Endothelial cell of umbilical vein (primary cell): ENCODE data around the gene SYNGAP1. TPM values are rescaled to one million over a fixed set of nuclear protein-coding genes. Genes with fewer than 3 reads are reported as not detected.

Source experiments
- BruUV-seq: library from RNA; stranded (reverse); fragments of 400-500 nt; replicated peaks from 2 replicates; lab custom pipeline; 2021; lab: Mats Ljungman, UMichigan
- CTCF ChIA-PET: fragments of 300-600, 350-600 bp; sonication (Branson Sonifier 250); formaldehyde crosslinking; loops from one replicate; lab custom pipeline; 2021; ENCODE audit warnings: antibody characterized with exemption, inconsistent platforms; lab: Charles Lee
- POLR2A ChIA-PET: fragments of 300-600, 350-600 bp; sonication (Branson Sonifier 250); formaldehyde crosslinking; loops from one replicate; lab custom pipeline; 2021; ENCODE audit warnings: antibody characterized with exemption, inconsistent platforms; lab: Charles Lee
- DNase-seq: peaks from one replicate; pipeline ENCODE4 v3.0.0-alpha.2; 2011; ENCODE audit warnings: low read depth, low spot score
- FAIRE-seq: peaks from 2 replicates; lab custom pipeline; 2011; peaks lifted over from hg19 to GRCh38; lab: Jason Lieb, UNC
- H2AFZ ChIP-seq: 2 replicates; pipeline ENCODE4 v1.6.0; 2012; ENCODE audit warnings: low read depth, low read length, control low read depth, inconsistent platforms
- H3K27ac ChIP-seq: 2 replicates; pipeline ENCODE4 v1.5.1; 2011; ENCODE audit warnings: low read depth, mild to moderate bottlenecking, control low read depth, low read length, moderate library complexity; ENCODE audit not compliant: insufficient read depth
- H3K27me3 ChIP-seq, 2 experiments: 2 replicates each; pipeline versions ENCODE4 v1.6.0 to v1.6.1; 2011; ENCODE audit warnings: low read length in 2 of 2, mixed read lengths in 1 of 2; ENCODE audit not compliant: control insufficient read depth in 2 of 2, insufficient read depth in 2 of 2
- H3K36me3 ChIP-seq, 2 experiments: 2 replicates in 1 of 2; 3 replicates in 1 of 2; pipeline ENCODE4 v1.5.1; 2011; ENCODE audit warnings: low read length in 2 of 2, mild to moderate bottlenecking in 1 of 2, moderate library complexity in 1 of 2; ENCODE audit not compliant: control insufficient read depth in 2 of 2, insufficient read depth in 2 of 2; ENCODE audit errors: extremely low read depth in 1 of 2
- H3K4me1 ChIP-seq: 3 replicates; pipeline ENCODE4 v1.5.1; 2011; ENCODE audit warnings: mild to moderate bottlenecking, low read length; ENCODE audit not compliant: control insufficient read depth, insufficient read depth; ENCODE audit errors: extremely low read depth
- H3K4me2 ChIP-seq: 2 replicates; pipeline ENCODE4 v1.6.1; 2011; ENCODE audit warnings: low read length, control low read depth, mixed read lengths; ENCODE audit not compliant: insufficient read depth
- H3K4me3 ChIP-seq, 3 experiments: fragments of 200-600 bp in 1 of 3; sonication (generic), shearing (Covaris generic) in 1 of 3; replicated peaks in 1 of 3; 2 replicates each; pipeline ENCODE4 v1.5.1; 2011 to 2016; ENCODE audit warnings: control low read depth in 3 of 3, low read length in 3 of 3, mild to moderate bottlenecking in 2 of 3, inconsistent platforms in 1 of 3, low read depth in 1 of 3, moderate library complexity in 1 of 3; ENCODE audit not compliant: insufficient read depth in 1 of 3
- H3K79me2 ChIP-seq: 2 replicates; pipeline ENCODE4 v1.6.0; 2012; ENCODE audit warnings: low read length, inconsistent platforms; ENCODE audit not compliant: control insufficient read depth, insufficient read depth
- H3K9ac ChIP-seq: replicated peaks from 2 replicates; pipeline ENCODE3; 2011; ENCODE audit warnings: low read length, control low read depth; ENCODE audit not compliant: insufficient read depth; ENCODE audit errors: extremely low read depth
- H3K9me1 ChIP-seq: replicated peaks from 3 replicates; pipeline ENCODE4 v1.6.0; 2011; ENCODE audit warnings: mild to moderate bottlenecking, low read length; ENCODE audit not compliant: control insufficient read depth, insufficient read depth; ENCODE audit errors: extremely low read depth
- H3K9me3 ChIP-seq: replicated peaks from 2 replicates; pipeline ENCODE4 v1.5.1; 2012; ENCODE audit warnings: low read length, inconsistent platforms; ENCODE audit not compliant: control insufficient read depth, insufficient read depth
- H4K20me1 ChIP-seq: replicated peaks from 2 replicates; pipeline ENCODE3; 2011; ENCODE audit warnings: mild to moderate bottlenecking, low read length; ENCODE audit not compliant: control insufficient read depth, insufficient read depth; ENCODE audit errors: extremely low read depth
- EZH2 ChIP-seq: IDR thresholded peaks from 2 replicates; pipeline ENCODE4 v1.6.1; 2012; ENCODE audit warnings: borderline replicate concordance, low read depth, mild to moderate bottlenecking, moderate library complexity, low read length, inconsistent platforms; ENCODE audit not compliant: severe bottlenecking
- FOS ChIP-seq: IDR thresholded peaks from 2 replicates; pipeline ENCODE4 v1.6.1; 2011; ENCODE audit warnings: mild to moderate bottlenecking, low read length, moderate library complexity, borderline replicate concordance; ENCODE audit not compliant: insufficient read depth
- GATA2 ChIP-seq: IDR thresholded peaks from 2 replicates; pipeline ENCODE4 v1.7.0; 2011; ENCODE audit warnings: low read depth, mild to moderate bottlenecking, moderate library complexity, mixed read lengths, low read length; ENCODE audit not compliant: insufficient read length, insufficient read depth
- JUN ChIP-seq: IDR thresholded peaks from 2 replicates; pipeline ENCODE4 v1.6.1; 2011; ENCODE audit warnings: borderline replicate concordance, low read depth; ENCODE audit not compliant: insufficient read length, insufficient read depth
- MAX ChIP-seq: IDR thresholded peaks from 2 replicates; pipeline ENCODE4 v1.6.1; 2011; ENCODE audit not compliant: insufficient read depth, insufficient read length
- MYC ChIP-seq: IDR thresholded peaks from one replicate; pipeline ENCODE4 v1.6.1; 2011; ENCODE audit warnings: mild to moderate bottlenecking, low read depth, low read length
- POLR2A ChIP-seq: IDR thresholded peaks from 2 replicates; pipeline ENCODE4 v1.6.1; 2012; ENCODE audit warnings: low read depth, mild to moderate bottlenecking, control low read depth, low read length
- POLR2AphosphoS5 ChIP-seq: IDR thresholded peaks from 2 replicates; pipeline ENCODE4 v1.6.1; 2012; ENCODE audit warnings: low read depth, mild to moderate bottlenecking, control low read depth, low read length, moderate library complexity; ENCODE audit not compliant: insufficient read depth
- dilution Hi-C: fragments of 300-500 bp; cut with MboI; formaldehyde crosslinking; loops from one replicate; pipeline ENCODE4 v1.15.0; 2019; ENCODE audit warnings: low sequenced_read_pairs; ENCODE audit not compliant: extremely low pct_ligation_motif_present
- intact Hi-C: fragments of 100-400 bp; cut with micrococcal nuclease; formaldehyde crosslinking; loops from one replicate; pipeline ENCODE4 v1.10.0; 2022
- polyA plus RNA-seq, 4 experiments: library from polyadenylated mRNA; depleted of rRNA in 3 of 4; stranded (reverse) in 3 of 4; unstranded in 1 of 4; fragments of >200 nt; gene quantifications; 2 replicates each; pipeline versions ENCODE4 v1.2.1 to v1.2.3, GENCODE V29; 2011 to 2012; ENCODE audit warnings: missing spikeins in 1 of 4
- total RNA-seq: library from RNA; stranded (reverse); gene quantifications from 2 replicates; pipeline ENCODE4 v1.2.3, GENCODE V29; 2021
- TF ChIP-seq, protein P1 (sequence below), 2 donors: IDR thresholded peaks; 1 replicate in 1 of 2; 2 replicates in 1 of 2; pipeline ENCODE4 v1.5.1; 2011; ENCODE audit warnings: low read length in 2 of 2, mild to moderate bottlenecking in 2 of 2, moderate library complexity in 2 of 2, control low read depth in 1 of 2, inconsistent platforms in 1 of 2, low read depth in 1 of 2; ENCODE audit not compliant: insufficient read depth in 1 of 2; ENCODE audit errors: extremely low read depth in 1 of 2

SYNGAP1 gene
- total and polyA plus RNA-seq, 2 donors (not counting 3 experiments of a cell fraction or from before 2014, with no cell fraction given): 7.3 to 15.1 TPM

- Histone ChIP-seq H3K36me3 (peaks cover 0 to 24% of the 10 kb centered on the region in 2 experiments), H3K4me2 (no peak overlapping the region), H2AFZ (no peak overlapping the region), H3K9me1 (no peaks in the 10 kb centered on the region), H3K4me1 (no peaks in the 10 kb centered on the region), H3K27ac (no peak overlapping the region), H3K79me2 (no peaks in the 10 kb centered on the region), H3K27me3 (no peaks in the 10 kb centered on the region), H3K9me3 (no peaks in the 10 kb centered on the region), H4K20me1 (no peaks in the 10 kb centered on the region), H3K4me3 (no peak overlapping the region), H3K9ac (no peak overlapping the region)
- dilution Hi-C loops: no loop called here
- intact Hi-C loops: no loop called here
- POLR2A ChIA-PET: no interaction called here
- DNase-seq (no peak), FAIRE-seq (no peak)
- no peak for TF ChIP-seq FOS
- TF ChIP-seq JUN: no peak
- TF ChIP-seq, protein P1, sequence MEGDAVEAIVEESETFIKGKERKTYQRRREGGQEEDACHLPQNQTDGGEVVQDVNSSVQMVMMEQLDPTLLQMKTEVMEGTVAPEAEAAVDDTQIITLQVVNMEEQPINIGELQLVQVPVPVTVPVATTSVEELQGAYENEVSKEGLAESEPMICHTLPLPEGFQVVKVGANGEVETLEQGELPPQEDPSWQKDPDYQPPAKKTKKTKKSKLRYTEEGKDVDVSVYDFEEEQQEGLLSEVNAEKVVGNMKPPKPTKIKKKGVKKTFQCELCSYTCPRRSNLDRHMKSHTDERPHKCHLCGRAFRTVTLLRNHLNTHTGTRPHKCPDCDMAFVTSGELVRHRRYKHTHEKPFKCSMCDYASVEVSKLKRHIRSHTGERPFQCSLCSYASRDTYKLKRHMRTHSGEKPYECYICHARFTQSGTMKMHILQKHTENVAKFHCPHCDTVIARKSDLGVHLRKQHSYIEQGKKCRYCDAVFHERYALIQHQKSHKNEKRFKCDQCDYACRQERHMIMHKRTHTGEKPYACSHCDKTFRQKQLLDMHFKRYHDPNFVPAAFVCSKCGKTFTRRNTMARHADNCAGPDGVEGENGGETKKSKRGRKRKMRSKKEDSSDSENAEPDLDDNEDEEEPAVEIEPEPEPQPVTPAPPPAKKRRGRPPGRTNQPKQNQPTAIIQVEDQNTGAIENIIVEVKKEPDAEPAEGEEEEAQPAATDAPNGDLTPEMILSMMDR (IDR thresholded peaks at IDR 0.05; ENCODE audit: extremely low read depth in 1 of 2, insufficient read depth in 1 of 2, low read depth in 1 of 2, low read length in 2 of 2): no peak
- TF ChIP-seq POLR2A: no peak
- TF ChIP-seq EZH2: no peak
- TF ChIP-seq GATA2: no peak
- no peak for TF ChIP-seq MAX
- no peak for TF ChIP-seq MYC
- TF ChIP-seq POLR2AphosphoS5: no peak
- no TSS peak for BruUV-seq
- CTCF ChIA-PET: interaction anchor here (0.6 kb wide), 1 partner anchor 603 kb away, joined by 3 read pairs; no protein-coding TSS in a partner anchor
These were observed 23.2 kb downstream of the SYNGAP1 start for GRCh38 chr6:33443025-33443424.
